ENCODE data around the gene WDR5. TPM values are rescaled to one million over a fixed set of nuclear protein-coding genes. Genes with fewer than 3 reads are reported as not detected.

The WDR5 gene
- total RNA-seq, 2 donors from 2014 or later, result 53.8 to 57.2 TPM

DNA sequence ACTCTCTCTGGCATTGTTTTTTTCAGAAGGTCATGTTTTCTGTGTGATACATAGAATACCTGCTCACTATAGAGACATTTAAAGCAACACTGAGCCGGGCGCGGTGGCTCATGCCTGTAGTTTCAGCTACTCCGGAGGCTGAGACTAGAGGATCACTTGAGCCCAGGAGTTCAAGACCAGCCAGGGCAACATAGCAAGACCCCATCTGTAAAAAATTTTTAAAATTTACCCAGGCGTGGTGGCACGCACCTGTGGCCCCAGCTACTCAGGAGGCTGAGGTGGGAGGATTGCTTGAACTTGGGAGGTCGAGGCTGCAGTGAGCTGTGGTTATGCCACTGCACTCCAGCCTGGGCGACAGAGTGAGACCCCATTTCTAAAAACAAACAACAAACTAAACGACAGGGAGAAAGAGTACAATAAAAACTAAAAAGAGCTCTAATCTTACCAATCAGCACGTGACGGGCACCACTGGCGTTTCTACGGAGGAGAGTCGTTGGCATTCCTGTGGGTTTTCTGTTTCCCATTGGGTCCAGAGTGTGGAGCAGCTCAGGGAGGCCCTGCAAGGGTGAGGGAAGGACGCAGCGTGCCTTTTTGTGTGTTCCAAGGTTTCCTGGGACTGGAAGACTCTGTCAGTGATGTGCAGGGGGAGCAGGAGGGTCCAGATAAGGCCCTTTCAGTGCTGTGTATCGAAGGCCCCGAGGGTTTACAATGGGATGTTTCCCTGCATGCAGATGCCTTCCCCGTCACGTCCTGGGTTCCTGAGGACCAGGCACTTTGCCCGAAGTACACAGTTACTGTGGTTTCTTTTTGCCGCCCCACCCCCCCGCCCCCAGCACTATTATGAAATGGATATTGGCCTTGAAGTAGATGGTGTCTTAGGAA, 35.7 kb downstream of the WDR5 start:
- 87 to 94% methylated on average over 18 to 23 of the region's 23 CpGs for WGBS, 2 experiments (ENCODE audit: insufficient coverage in 1 of 2, insufficient read length in 1 of 2)
- Mint-ChIP-seq H3K4me1 (no peaks in the 10 kb centered on the region), H3K4me3 (no peak overlapping the region), H3K27me3 (ENCODE audit: insufficient read depth) (no peaks in the 10 kb centered on the region), H3K27ac (no peak overlapping the region), H3K36me3 (ENCODE audit: low read depth) (peaks cover 3% of the 10 kb centered on the region), H3K9me3 (peaks cover 13% of the 10 kb centered on the region)
- Histone ChIP-seq H3K27ac (ENCODE audit: low read depth, low read length) (no peak overlapping the region), H3K4me1 (ENCODE audit: control insufficient read depth, insufficient read depth, low read length) (no peaks in the 10 kb centered on the region), H3K9ac (ENCODE audit: extremely low read depth, low read length, poor library complexity, severe bottlenecking) (no peak overlapping the region), H3K36me3 (ENCODE audit: control insufficient read depth, insufficient read depth, low read length) (no peaks in the 10 kb centered on the region), H3K9me3 (ENCODE audit: control insufficient read depth, low read length) (no peaks in the 10 kb centered on the region), H3K4me3 (ENCODE audit: low read length) (no peak overlapping the region), H3K27me3 (ENCODE audit: control insufficient read depth, insufficient read depth, low read length, poor library complexity, severe bottlenecking) (no peaks in the 10 kb centered on the region)
- TF ChIP-seq, protein P1, sequence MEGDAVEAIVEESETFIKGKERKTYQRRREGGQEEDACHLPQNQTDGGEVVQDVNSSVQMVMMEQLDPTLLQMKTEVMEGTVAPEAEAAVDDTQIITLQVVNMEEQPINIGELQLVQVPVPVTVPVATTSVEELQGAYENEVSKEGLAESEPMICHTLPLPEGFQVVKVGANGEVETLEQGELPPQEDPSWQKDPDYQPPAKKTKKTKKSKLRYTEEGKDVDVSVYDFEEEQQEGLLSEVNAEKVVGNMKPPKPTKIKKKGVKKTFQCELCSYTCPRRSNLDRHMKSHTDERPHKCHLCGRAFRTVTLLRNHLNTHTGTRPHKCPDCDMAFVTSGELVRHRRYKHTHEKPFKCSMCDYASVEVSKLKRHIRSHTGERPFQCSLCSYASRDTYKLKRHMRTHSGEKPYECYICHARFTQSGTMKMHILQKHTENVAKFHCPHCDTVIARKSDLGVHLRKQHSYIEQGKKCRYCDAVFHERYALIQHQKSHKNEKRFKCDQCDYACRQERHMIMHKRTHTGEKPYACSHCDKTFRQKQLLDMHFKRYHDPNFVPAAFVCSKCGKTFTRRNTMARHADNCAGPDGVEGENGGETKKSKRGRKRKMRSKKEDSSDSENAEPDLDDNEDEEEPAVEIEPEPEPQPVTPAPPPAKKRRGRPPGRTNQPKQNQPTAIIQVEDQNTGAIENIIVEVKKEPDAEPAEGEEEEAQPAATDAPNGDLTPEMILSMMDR (conservative IDR thresholded peaks at IDR 0.05), result no peak
- no peak for DNase-seq

DNA sequence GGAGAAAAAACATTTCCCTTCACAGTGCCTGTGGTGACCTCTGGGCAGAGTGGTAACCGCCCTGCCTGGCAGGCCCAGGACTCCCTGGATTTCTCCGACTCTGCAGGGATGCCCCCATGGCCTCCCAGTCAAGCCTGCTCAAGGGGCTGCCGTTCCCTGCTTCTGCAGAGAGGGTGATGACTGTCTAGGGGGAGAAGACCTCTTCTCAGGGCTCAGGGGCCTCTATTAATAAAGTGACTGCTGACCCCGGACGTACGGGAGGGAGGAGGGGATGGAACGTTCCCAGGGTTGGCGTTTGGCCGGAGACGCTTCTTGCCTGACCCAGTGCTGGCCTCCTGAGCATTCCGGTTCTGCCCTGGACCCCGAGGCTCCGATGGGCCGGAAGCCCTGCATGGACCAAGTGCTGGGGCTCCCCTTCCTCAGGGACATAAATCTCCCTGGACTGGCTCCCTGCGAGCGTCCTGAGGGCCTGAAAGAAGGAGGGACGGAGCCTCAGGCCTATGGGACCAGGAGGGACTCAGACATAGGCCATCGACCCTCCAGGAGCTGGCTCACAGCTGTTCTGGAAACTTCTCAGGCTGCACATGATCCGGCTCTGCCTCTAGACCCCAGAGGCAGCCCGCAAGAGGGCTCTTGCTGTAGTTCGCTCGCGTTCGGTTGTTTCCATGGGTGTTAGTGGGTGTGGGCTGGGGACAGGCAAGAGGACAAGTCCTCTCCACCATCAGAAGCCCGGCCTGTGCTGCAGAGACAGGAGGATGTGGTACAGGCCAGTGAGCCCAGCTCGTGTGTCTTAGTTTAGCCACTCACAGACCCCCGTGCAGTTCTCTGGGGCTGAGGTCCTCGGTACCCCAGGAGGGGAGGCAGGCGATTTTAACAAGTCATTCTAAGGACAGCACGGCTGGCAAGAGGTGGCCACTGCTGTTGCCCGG, 36.6 kb downstream of the WDR5 start:
- H3K9ac ChIP-seq (ENCODE audit: extremely low read depth, low read length, poor library complexity, severe bottlenecking), result no peak overlapping the region
- peaks cover 13% of the 10 kb centered on the region for H3K9me3 Mint-ChIP-seq
- no peak for DNase-seq
- H3K4me1 ChIP-seq (ENCODE audit: control insufficient read depth, insufficient read depth, low read length), result no peaks in the 10 kb centered on the region
- H3K4me3 ChIP-seq (ENCODE audit: low read length), result no peak overlapping the region
- no peak overlapping the region for H3K27ac ChIP-seq (ENCODE audit: low read depth, low read length)
- no peaks in the 10 kb centered on the region for H3K36me3 Mint-ChIP-seq (ENCODE audit: low read depth)
- no peaks in the 10 kb centered on the region for H3K9me3 ChIP-seq (ENCODE audit: control insufficient read depth, low read length)
- H3K4me1 Mint-ChIP-seq, result no peaks in the 10 kb centered on the region
- TF ChIP-seq, protein P1 (conservative IDR thresholded peaks at IDR 0.05), result no peak
- H3K27me3 Mint-ChIP-seq (ENCODE audit: insufficient read depth), result no peaks in the 10 kb centered on the region
- no peaks in the 10 kb centered on the region for H3K27me3 ChIP-seq (ENCODE audit: control insufficient read depth, insufficient read depth, low read length, poor library complexity, severe bottlenecking)
- H3K4me3 Mint-ChIP-seq, result no peak overlapping the region
- H3K27ac Mint-ChIP-seq, result no peak overlapping the region
- H3K36me3 ChIP-seq (ENCODE audit: control insufficient read depth, insufficient read depth, low read length), result no peaks in the 10 kb centered on the region
- 91 to 97% methylated on average over 22 to 31 of the region's 31 CpGs for WGBS, 2 experiments (ENCODE audit: insufficient coverage in 1 of 2, insufficient read length in 1 of 2)

DNA sequence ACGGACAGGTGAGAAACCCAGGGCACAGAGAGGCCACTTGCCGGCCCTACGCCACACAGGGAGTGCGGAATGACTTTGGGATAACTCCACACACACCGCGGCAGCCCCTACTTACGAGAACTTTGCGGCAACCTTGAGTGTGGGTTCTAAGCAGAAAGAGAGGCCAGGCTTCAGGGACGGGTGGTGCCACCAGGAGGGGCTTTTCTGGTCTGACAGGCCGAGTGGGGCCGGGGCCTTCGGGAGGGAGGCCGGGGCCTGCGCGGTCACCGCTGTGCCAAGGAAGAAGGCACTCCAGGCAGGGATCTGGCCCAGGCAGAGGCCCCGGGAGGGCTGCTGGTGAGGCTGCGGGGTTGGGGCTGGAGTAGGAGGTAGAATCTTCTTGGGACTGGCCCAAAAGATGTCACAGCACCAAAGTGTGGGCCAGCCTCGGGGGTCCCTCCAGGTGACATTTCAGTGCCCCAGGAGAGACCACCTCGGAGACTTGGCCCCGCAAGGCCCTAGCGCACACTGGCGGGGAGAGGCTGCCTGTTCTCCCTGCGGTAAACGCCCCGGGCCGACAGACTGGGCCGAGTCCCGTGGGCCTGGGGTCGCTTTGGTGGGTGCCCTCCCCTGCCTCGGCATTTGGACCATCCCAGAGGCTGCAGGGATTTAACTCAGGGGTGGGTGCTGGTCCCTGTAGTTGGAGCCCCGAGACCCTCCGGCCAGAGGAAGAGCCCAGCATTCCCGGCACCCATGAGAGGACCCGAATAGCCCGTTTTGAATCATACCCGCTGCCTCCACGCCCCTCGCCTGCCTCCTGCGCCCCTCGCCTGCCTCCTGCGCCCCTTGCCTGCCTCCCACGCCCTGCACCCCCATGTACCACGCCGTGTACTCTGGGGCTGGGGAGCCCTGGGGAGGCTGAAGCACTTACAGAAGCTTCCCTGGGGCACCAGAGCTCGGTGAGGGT, 37.5 kb downstream of the WDR5 start:
- H3K9me3 Mint-ChIP-seq, result peaks cover 11% of the 10 kb centered on the region
- no peak for DNase-seq
- no peak overlapping the region for H3K9ac ChIP-seq (ENCODE audit: extremely low read depth, low read length, poor library complexity, severe bottlenecking)
- H3K4me3 ChIP-seq (ENCODE audit: low read length), result no peak overlapping the region
- H3K36me3 Mint-ChIP-seq (ENCODE audit: low read depth), result no peaks in the 10 kb centered on the region
- H3K4me3 Mint-ChIP-seq, result no peak overlapping the region
- no peaks in the 10 kb centered on the region for H3K4me1 ChIP-seq (ENCODE audit: control insufficient read depth, insufficient read depth, low read length)
- no peak overlapping the region for H3K27ac ChIP-seq (ENCODE audit: low read depth, low read length)
- TF ChIP-seq, protein P1 (conservative IDR thresholded peaks at IDR 0.05), result no peak
- H3K4me1 Mint-ChIP-seq, result no peaks in the 10 kb centered on the region
- no peaks in the 10 kb centered on the region for H3K9me3 ChIP-seq (ENCODE audit: control insufficient read depth, low read length)
- H3K36me3 ChIP-seq (ENCODE audit: control insufficient read depth, insufficient read depth, low read length), result no peaks in the 10 kb centered on the region
- H3K27ac Mint-ChIP-seq, result no peak overlapping the region
- H3K27me3 ChIP-seq (ENCODE audit: control insufficient read depth, insufficient read depth, low read length, poor library complexity, severe bottlenecking), result no peaks in the 10 kb centered on the region
- H3K27me3 Mint-ChIP-seq (ENCODE audit: insufficient read depth), result no peaks in the 10 kb centered on the region
- 91 to 93% methylated on average over 16 to 46 of the region's 46 CpGs for WGBS, 2 experiments (ENCODE audit: insufficient coverage in 1 of 2, insufficient read length in 1 of 2)
